Body of pancreas (tissue), 4 donors: ENCODE results near the gene GDF3. TPM values are rescaled to one million over a fixed set of nuclear protein-coding genes. Genes with fewer than 3 reads are reported as not detected.

ENCODE experiments used
- ATAC-seq: fragments of 150-250 bp; one replicate; pipeline ENCODE4 v1.9.1; 2016
- DNase-seq, 4 donors: peaks; one replicate each; pipeline ENCODE4 v3.0.0-alpha.2; 2019
- H3K27ac ChIP-seq, 4 donors: fragments of 200-600 bp; sonication (generic); 1 replicate in 3 of 4; 2 replicates in 1 of 4; pipeline versions ENCODE4 v1.5.1 to v1.6.1; 2016 to 2019; ENCODE audit warnings: mild to moderate bottlenecking in 1 of 4, mixed read lengths in 1 of 4, moderate library complexity in 1 of 4
- H3K27me3 ChIP-seq, 2 donors: fragments of 200-600 bp; sonication (generic); one replicate each; pipeline ENCODE4 v1.6.0; 2016; ENCODE audit warnings: mild to moderate bottlenecking in 1 of 2
- H3K36me3 ChIP-seq, 2 donors: fragments of 200-600 bp; sonication (generic); replicated peaks in 1 of 2; 2 replicates each; pipeline ENCODE4 v1.5.1; 2016; ENCODE audit warnings: low read depth in 2 of 2; ENCODE audit not compliant: insufficient read depth in 1 of 2
- H3K4me1 ChIP-seq: fragments of 200-600 bp; sonication (generic); one replicate; pipeline ENCODE4 v1.6.0; 2016
- H3K4me3 ChIP-seq, 2 donors: fragments of 200-600 bp; sonication (generic); 1 replicate in 1 of 2; 2 replicates in 1 of 2; pipeline ENCODE4 v1.5.1; 2016 to 2019
- H3K9me3 ChIP-seq, 3 donors: fragments of 200-600 bp; sonication (generic); 1 replicate in 2 of 3; 2 replicates in 1 of 3; pipeline ENCODE4 v1.5.1; 2016
- POLR2A ChIP-seq, 3 donors: fragments of 450-650 bp; IDR thresholded peaks; one replicate each; pipeline ENCODE4 v1.6.1; 2016; ENCODE audit warnings: antibody characterized with exemption in 3 of 3, mild to moderate bottlenecking in 2 of 3
- WGBS, 2 donors: methylation state at CpG; one replicate each; pipeline ENCODE4 v1.1.5; 2017; 5-methylcytosine and 5-hydroxymethylcytosine counted together
- intact Hi-C: fragments of 100-400 bp; cut with DNase I; formaldehyde crosslinking; loops from one replicate; pipeline ENCODE4 v1.15.1; 2023
- total RNA-seq, 2 donors: library from RNA; depleted of rRNA; stranded (reverse); fragments of >200 nt; gene quantifications; one replicate each; pipeline ENCODE4 v1.1.0, GENCODE V29; 2016
- TF ChIP-seq, protein P1 (sequence below), 7 experiments: fragments of 450-650 bp in 4 of 7; fragments of 200-600 bp in 3 of 7; sonication (generic) in 3 of 7; IDR thresholded peaks; one replicate each; pipeline ENCODE4 v1.5.1; 2016 to 2019; ENCODE audit warnings: antibody characterized with exemption in 7 of 7

GDF3 gene
- total RNA-seq, 2 donors from 2014 or later = not detected

GRCh38 chr12:7694556-7695236 lies 879 bp downstream of the GDF3 start:
- Histone ChIP-seq H3K4me3 (no peak overlapping the region), H3K27ac (no peak overlapping the region), H3K4me1 (no peaks in the 10 kb centered on the region), H3K36me3 (no peaks in the 10 kb centered on the region), H3K27me3 (no peaks in the 10 kb centered on the region), H3K9me3 (no peaks in the 10 kb centered on the region)
- no peak for TF ChIP-seq POLR2A (IDR thresholded peaks at IDR 0.05)
- TF ChIP-seq, protein P1, sequence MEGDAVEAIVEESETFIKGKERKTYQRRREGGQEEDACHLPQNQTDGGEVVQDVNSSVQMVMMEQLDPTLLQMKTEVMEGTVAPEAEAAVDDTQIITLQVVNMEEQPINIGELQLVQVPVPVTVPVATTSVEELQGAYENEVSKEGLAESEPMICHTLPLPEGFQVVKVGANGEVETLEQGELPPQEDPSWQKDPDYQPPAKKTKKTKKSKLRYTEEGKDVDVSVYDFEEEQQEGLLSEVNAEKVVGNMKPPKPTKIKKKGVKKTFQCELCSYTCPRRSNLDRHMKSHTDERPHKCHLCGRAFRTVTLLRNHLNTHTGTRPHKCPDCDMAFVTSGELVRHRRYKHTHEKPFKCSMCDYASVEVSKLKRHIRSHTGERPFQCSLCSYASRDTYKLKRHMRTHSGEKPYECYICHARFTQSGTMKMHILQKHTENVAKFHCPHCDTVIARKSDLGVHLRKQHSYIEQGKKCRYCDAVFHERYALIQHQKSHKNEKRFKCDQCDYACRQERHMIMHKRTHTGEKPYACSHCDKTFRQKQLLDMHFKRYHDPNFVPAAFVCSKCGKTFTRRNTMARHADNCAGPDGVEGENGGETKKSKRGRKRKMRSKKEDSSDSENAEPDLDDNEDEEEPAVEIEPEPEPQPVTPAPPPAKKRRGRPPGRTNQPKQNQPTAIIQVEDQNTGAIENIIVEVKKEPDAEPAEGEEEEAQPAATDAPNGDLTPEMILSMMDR (IDR thresholded peaks at IDR 0.05) = no peak
- DNase-seq (no peak), ATAC-seq (no peak)
- whole genome bisulfite sequencing, 2 donors = 43 to 54% methylated on average over 3 of the region's 3 CpGs
- intact Hi-C loops = no loop called here

DNA sequence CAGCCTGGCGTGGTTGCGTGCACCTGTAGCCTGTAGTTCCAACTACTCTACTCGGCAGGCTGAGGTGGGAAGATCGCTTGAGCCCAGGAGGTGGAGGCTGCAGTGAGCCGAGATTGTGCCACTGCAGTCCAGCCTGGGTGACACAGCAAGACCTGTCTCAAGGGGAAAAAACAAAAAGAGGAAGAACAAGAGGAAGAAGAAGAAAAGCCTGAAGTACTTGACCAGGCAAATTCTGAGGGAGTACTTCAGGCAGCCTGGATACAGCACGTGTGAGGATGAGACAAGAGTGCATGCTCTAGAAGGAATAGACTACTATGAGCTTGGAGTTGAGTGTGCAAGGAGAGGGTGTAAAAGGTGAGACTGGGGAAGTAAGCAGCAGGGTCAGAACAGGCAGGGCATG lies 1.8 kb downstream of the GDF3 start:
- H3K27ac ChIP-seq = no peak overlapping the region
- ATAC-seq (no peak), DNase-seq (no peak)
- H3K9me3 ChIP-seq = no peaks in the 10 kb centered on the region
- TF ChIP-seq, protein P1 (IDR thresholded peaks at IDR 0.05) = no peak
- TF ChIP-seq POLR2A (IDR thresholded peaks at IDR 0.05) = no peak
- H3K36me3 ChIP-seq = no peaks in the 10 kb centered on the region
- H3K4me3 ChIP-seq = no peak overlapping the region
- H3K4me1 ChIP-seq = no peaks in the 10 kb centered on the region
- H3K27me3 ChIP-seq = no peaks in the 10 kb centered on the region
- intact Hi-C loops = no loop called here
- WGBS, 2 donors = 74 to 86% methylated on average over 6 of the region's 6 CpGs

- intact Hi-C loops = no loop called here
- ATAC-seq (no peak), DNase-seq (no peak)
- Histone ChIP-seq H3K27ac (no peak overlapping the region), H3K4me3 (no peak overlapping the region), H3K4me1 (peaks cover 4% of the 10 kb centered on the region), H3K27me3 (no peaks in the 10 kb centered on the region), H3K9me3 (no peaks in the 10 kb centered on the region), H3K36me3 (no peaks in the 10 kb centered on the region)
- TF ChIP-seq, protein P1 (IDR thresholded peaks at IDR 0.05) = no peak
- TF ChIP-seq POLR2A (IDR thresholded peaks at IDR 0.05) = no peak
- 65 to 72% methylated on average over 2 of the region's 2 CpGs for WGBS, 2 donors
Measured at GRCh38 chr12:7681535-7681934, 14.0 kb downstream of the GDF3 start.

DNA sequence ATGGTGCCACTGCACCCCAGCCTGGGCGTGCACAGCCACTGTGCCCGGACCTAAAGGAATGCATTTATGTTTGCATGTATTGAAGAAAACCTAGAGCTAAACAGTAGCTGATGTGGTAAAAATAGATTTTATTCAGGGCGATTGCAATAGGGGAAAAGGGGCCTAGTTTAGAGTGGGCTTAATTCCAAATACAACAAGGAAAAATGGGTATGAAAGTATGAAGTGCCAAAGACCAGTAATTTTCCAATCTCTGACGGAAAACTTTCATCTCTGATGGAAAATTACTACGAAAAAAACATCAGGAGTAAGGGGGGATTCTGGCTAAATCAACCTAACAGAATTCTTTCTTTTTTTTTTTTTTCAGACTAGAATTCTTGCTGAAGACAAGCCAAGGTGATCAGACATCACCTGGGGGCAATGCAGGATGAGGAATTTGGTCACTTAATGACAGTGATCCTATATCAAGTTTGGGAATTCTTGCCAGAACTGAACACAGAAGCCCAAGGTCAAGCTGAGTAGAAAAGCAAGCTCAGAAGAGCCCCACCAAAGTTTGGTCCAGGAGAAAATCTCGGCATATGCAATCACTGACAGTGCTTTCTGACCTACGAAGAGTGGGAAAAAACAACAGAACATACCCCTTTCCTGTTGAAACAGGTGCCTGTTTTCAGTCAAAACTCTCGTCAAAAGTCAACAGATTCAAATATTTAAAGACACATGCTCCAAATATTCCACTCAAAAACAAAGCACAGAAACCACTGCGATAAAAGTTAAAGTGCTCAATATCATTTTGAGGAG lies 16.1 kb downstream of the GDF3 start:
- intact Hi-C loops = loop anchor here (10.0 kb wide), 1 partner anchor 125 kb away; no protein-coding TSS in a partner anchor

More for the DNA sequence above, 16.1 kb downstream of the GDF3 start:
- H3K4me3 ChIP-seq = no peak overlapping the region
- no peak overlapping the region for H3K27ac ChIP-seq
- TF ChIP-seq, protein P1 (IDR thresholded peaks at IDR 0.05) = no peak
- peaks cover 4% of the 10 kb centered on the region for H3K4me1 ChIP-seq
- no peak for DNase-seq
- no peaks in the 10 kb centered on the region for H3K36me3 ChIP-seq
- no peak for ATAC-seq
- no peaks in the 10 kb centered on the region for H3K9me3 ChIP-seq
- no peaks in the 10 kb centered on the region for H3K27me3 ChIP-seq
- 25 to 28% methylated on average over 9 of the region's 9 CpGs for WGBS, 2 donors
